HAP-1 (cell line): Measurements from ENCODE around the gene IGF2BP2.
"Not testable (repeated sequence)": the region's sequence is repeated elsewhere in the genome, so short reads cannot be mapped to it uniquely, and the experiment has no call there.

ENCODE experiments used
- DNase-seq, 2 experiments: peaks; one replicate each; pipeline ENCODE4 v3.0.0-alpha.2; 2016 to 2020; ENCODE audit warnings: low spot score in 2 of 2
- H3K27me3 ChIP-seq: fragments of 250-450 bp; sonication (Bioruptor Pico); 2 replicates; pipeline ENCODE4 v1.5.1; 2020; ENCODE audit warnings: low read depth, mild to moderate bottlenecking, moderate library complexity
- H3K36me3 ChIP-seq: fragments of 250-450 bp; sonication (Bioruptor Pico); replicated peaks from 2 replicates; pipeline ENCODE4 v1.5.1; 2020; ENCODE audit warnings: mild to moderate bottlenecking
- H3K4me1 ChIP-seq: fragments of 250-450 bp; sonication (Bioruptor Pico); 2 replicates; pipeline ENCODE4 v1.5.1; 2020; ENCODE audit warnings: mild to moderate bottlenecking
- H3K4me3 ChIP-seq: fragments of 250-450 bp; sonication (Bioruptor Pico); 2 replicates; pipeline ENCODE4 v1.5.1; 2020; ENCODE audit warnings: mild to moderate bottlenecking, moderate library complexity
- H3K9me3 ChIP-seq: fragments of 250-450 bp; sonication (Bioruptor Pico); 2 replicates; pipeline ENCODE4 v1.5.1; 2020; ENCODE audit warnings: mild to moderate bottlenecking, moderate library complexity
- in situ Hi-C: fragments of 300-500 bp; cut with MboI; formaldehyde crosslinking; loops from 3 replicates; pipeline ENCODE4 v1.14.3; 2020; ENCODE audit warnings: low sequenced_read_pairs, inconsistent platforms, mixed read lengths

The IGF2BP2 gene

DNA sequence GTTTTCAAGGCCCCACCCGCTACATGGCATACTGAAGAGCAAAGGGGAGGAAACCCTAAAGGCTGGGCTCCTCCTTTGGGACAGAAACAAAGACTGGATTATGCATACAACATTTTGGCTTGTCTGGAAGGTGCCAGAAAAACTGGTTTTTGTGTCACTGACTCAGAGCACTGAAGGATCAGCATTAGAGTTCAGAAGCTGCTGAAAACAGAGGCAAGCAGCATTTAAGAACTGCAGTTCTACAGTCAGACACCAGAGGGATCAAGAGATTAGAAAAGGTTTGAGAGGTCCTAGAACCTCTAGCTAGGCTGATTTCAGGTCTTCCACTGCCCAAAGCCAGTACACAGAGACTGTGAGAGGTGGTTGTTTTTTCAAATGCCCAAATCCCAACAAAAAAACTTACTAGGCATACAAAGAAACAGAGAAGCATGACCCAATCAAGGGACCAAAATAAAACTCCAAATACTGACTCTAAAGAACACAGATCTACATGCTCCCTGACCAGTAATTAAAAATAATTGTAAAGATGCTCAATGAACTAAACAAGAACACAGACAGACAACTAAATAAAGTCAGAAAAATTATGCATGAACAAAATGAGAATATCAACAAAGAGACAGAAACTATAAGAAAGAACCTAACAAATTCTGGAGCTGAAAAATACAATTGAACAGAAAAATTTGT, 147.6 kb downstream of the IGF2BP2 start:
- Histone ChIP-seq H3K9me3 (no peaks in the 10 kb centered on the region), H3K27me3 (no peaks in the 10 kb centered on the region), H3K4me3 (no peak overlapping the region), H3K36me3 (peaks cover 38% of the 10 kb centered on the region), H3K4me1 (peaks cover 16% of the 10 kb centered on the region)
- in situ Hi-C loops = no loop called here
- peak; percentile 48 to 54 for DNase-seq

DNA sequence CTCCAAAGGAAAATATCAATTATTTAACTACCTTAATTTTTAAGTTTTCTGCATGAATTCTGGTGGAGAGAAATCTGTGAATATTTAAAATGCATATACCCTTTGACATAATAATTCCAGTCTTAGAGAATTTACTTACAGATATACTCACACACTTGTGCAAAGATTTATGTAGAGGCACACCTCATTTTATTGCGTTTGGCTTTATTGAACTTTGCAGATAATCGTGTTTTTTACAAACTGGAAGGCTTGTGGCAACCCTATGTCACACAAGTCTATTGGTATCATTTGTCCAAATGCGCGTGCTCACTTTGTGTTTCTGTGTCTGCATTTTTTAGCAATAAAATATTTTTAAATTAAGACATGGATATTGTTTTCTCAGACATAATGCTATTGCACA, 157.3 kb downstream of the IGF2BP2 start:
- in situ Hi-C loops = no loop called here
- H3K36me3 ChIP-seq = peaks cover 51% of the 10 kb centered on the region
- H3K4me1 ChIP-seq = no peaks in the 10 kb centered on the region
- no peaks in the 10 kb centered on the region for H3K9me3 ChIP-seq
- no peaks in the 10 kb centered on the region for H3K27me3 ChIP-seq
- no peak for DNase-seq
- no peak overlapping the region for H3K4me3 ChIP-seq

DNA sequence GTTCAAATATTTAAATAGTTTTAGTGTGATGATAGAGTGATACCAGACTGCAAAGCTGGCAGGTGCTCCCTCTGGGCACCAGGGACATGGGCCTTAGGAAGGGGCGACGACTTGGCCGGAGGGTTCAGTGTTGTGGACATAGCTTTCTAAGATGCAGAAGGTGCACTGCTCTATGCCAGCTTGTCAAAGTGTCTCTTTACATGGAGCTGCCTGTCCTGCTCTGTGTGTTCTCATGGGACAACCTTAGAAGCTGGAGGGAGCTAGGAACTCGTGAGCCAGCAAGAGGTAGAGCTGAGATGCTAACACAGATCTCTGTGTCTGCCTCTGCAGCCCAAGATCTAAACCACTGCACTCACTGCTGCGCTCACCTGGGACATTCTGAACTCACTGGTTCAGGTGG, 160.9 kb downstream of the IGF2BP2 start:
- no peaks in the 10 kb centered on the region for H3K4me1 ChIP-seq
- no peaks in the 10 kb centered on the region for H3K9me3 ChIP-seq
- in situ Hi-C loops = no loop called here
- peaks cover 32% of the 10 kb centered on the region for H3K36me3 ChIP-seq
- H3K4me3 ChIP-seq = no peak overlapping the region
- H3K27me3 ChIP-seq = no peaks in the 10 kb centered on the region
- no peak for DNase-seq

DNA sequence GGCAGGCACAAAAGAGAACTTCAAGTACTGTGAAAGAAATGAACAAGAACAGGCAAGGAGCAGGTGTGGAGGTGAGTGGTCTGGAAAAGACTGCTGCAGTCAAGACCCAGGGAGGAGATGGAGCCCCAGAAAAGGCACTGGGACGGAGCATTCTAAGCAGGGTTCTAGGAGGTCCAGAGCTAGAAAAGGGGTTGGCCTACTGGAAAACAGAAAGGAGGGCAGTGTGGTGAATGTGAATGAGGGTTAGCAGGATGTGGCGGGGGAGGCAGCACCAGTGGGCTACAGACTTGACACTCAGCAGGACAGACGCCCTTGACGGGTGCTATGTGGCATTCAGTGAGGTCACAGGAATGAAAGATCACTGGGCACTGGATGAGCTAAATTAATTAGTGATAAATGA, 163.1 kb downstream of the IGF2BP2 start:
- H3K27me3 ChIP-seq = no peaks in the 10 kb centered on the region
- DNase-seq = no peak
- in situ Hi-C loops = no loop called here

DNA sequence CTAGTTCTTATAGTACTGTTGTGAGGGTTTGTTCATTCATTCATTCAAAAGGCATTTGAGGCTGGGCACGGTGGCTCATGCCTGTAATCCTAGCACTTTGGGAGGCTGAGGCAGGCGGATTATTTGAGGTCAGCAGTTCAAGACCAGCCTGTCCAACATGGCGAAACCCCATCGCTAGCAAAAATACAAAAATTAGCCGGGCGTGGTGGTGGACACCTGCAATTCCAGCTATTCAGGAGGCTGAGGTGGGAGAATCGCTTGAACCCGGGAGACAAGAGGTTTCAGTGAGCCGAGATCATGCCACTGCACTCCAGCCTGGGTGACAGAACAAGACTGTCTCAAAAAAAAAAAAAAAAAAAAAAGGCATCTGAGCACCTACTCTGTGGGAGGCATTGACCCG, 163.5 kb downstream of the IGF2BP2 start:
- H3K4me1 ChIP-seq, H3K27me3 ChIP-seq, in situ Hi-C loops, H3K4me3 ChIP-seq, H3K9me3 ChIP-seq, DNase-seq: not testable (repeated sequence)
- peaks cover 40% of the 10 kb centered on the region for H3K36me3 ChIP-seq

More for the DNA sequence above, 163.1 kb downstream of the IGF2BP2 start:
- no peaks in the 10 kb centered on the region for H3K4me1 ChIP-seq
- no peak overlapping the region for H3K4me3 ChIP-seq
- no peaks in the 10 kb centered on the region for H3K9me3 ChIP-seq
- H3K36me3 ChIP-seq = peaks cover 38% of the 10 kb centered on the region

DNA sequence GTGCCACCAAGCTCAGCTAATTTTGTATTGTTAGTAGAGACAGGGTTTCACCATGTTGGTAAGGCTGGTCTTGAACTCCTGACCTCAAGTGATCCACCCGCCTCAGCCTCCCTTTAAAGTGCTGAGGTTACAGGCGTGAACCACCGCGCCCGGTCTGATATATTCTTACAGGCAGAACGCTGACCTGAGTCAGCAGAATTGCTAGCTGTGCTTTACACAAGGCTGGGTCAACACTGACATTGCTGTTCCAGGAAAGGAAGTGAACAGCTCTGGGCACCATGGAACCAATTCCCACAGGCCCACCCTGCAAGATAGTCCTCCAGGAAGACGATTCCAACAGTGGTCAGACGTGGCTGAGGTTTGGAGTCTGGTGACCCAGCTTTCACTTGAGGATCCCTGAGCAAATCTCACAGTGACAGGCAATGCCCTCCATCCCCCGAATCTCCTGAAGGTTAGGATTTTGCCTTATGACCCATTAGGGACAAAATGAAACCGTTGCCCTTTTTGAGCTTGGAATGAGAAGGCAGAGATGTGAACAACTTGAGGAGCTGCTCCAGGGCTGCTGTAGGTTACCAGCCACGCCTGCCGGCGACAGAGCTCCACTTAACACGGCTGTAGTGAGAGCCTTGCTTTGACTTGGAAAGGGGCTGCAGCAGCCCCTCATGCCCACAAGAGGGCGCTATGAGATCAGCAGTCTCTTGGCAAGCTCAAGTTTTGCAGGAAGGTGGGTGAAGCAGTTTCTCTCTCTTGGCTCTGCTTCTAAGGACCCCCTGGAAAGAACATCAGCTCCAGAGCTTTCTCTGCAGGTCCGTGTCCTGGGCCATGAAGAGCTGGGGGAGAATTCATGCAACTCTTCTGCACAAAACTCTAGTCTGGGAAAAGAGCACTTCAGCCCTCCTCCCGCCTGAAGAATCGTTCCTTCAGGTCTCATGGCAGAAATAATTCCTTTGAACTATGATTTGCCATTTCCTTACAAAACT, 164.6 kb downstream of the IGF2BP2 start:
- no peak overlapping the region for H3K4me3 ChIP-seq
- DNase-seq = peak; percentile 69 to 84
- H3K36me3 ChIP-seq = peaks cover 51% of the 10 kb centered on the region
- in situ Hi-C loops = loop anchor here (10.0 kb wide), 1 partner anchor 245 kb away; no protein-coding TSS in a partner anchor
- H3K9me3 ChIP-seq = no peaks in the 10 kb centered on the region
- no peaks in the 10 kb centered on the region for H3K4me1 ChIP-seq
- no peaks in the 10 kb centered on the region for H3K27me3 ChIP-seq

DNA sequence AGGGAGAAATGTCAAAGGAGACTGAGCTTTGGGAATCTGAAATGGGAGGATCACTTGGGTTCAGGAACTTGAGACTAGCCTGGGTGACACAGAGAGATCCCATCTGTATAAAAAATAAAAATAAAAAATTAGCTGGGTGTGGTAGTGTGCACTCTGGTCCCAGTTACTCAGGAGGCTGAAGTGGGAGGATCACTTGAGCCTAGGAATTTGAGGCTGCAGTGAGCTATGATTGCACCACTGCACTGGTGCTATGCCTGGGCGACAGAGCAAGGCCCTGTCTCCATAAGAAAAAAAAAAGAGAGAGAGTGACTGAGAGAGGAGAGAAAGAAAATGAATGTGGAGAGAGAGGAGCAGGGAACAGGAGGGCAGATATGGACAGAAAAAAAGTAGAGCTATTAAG, 165.9 kb downstream of the IGF2BP2 start:
- in situ Hi-C loops = loop anchor here (10.0 kb wide), 1 partner anchor 246 kb away; no protein-coding TSS in a partner anchor
- Histone ChIP-seq H3K4me1 (no peaks in the 10 kb centered on the region), H3K9me3 (no peaks in the 10 kb centered on the region), H3K27me3 (no peaks in the 10 kb centered on the region), H3K4me3 (no peak overlapping the region), H3K36me3 (peaks cover 54% of the 10 kb centered on the region)
- peak in 1 of 2 experiments; percentile 1 for DNase-seq

DNA sequence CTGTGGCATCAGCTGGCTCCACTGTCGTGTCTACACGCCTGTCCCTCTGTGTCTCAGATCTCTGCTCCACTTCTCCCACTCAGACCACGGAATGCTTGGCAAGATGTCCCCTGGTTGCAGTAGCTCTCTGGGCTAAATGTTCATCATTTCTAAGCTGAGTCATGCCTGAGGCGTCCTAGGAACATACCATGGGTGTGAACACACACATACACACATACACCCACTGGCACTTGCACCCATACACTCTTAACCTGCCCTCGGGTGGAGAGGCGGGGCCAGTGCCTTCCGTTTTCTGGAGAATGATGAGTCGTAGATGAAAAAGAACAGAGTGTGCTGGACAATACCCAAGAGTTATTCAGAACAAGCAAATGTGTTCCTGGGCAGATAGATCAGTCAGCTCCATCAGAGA, 166.3 kb downstream of the IGF2BP2 start:
- Histone ChIP-seq H3K4me3 (no peak overlapping the region), H3K36me3 (peaks cover 55% of the 10 kb centered on the region), H3K4me1 (no peaks in the 10 kb centered on the region), H3K27me3 (no peaks in the 10 kb centered on the region), H3K9me3 (no peaks in the 10 kb centered on the region)
- in situ Hi-C loops = loop anchor here (10.0 kb wide), 1 partner anchor 246 kb away; no protein-coding TSS in a partner anchor
- DNase-seq = no peak

DNA sequence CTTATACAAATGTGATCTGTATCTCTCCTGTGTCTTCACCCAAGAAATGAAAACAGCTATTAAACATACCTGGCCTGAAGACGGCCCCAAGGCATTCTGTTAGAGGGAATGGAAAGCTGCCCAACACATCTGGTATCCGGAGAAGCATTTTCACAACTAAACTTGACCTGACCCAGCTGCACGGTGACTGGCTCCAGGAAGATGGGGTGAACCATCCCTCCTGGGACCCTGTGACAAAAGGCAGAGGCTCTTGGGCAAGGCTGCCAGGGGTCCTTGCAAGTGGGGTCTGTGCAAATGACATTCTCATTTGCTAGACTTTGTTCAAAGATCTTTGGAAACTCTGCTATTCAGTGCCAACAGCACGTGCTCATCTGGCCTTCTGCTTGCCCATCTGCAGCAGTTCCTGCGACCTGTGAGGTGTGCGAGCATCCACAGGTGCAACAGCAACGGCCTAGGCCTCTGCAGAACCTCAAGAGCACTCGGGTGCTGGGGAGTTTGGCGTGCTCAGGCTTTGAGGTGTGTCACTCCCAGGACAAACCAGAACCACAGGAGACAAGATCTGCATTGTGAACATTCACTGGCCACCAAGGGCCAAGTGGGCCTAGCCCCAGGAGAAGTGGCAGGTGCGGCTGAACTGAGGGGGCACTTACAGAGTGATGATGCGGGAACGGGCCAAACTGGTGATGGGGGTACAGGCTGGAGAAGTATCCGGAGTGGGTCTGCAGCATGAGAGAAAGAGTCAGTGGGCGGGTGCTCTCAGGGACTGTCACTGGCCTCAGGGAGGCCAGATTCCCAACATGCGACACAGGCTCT, 166.9 kb downstream of the IGF2BP2 start:
- peak in 1 of 2 experiments; percentile 1 for DNase-seq
- in situ Hi-C loops = loop anchor here (10.0 kb wide), 1 partner anchor 247 kb away; no protein-coding TSS in a partner anchor
- Histone ChIP-seq H3K9me3 (no peaks in the 10 kb centered on the region), H3K27me3 (no peaks in the 10 kb centered on the region), H3K36me3 (peaks cover 55% of the 10 kb centered on the region), H3K4me3 (no peak overlapping the region), H3K4me1 (no peaks in the 10 kb centered on the region)

DNA sequence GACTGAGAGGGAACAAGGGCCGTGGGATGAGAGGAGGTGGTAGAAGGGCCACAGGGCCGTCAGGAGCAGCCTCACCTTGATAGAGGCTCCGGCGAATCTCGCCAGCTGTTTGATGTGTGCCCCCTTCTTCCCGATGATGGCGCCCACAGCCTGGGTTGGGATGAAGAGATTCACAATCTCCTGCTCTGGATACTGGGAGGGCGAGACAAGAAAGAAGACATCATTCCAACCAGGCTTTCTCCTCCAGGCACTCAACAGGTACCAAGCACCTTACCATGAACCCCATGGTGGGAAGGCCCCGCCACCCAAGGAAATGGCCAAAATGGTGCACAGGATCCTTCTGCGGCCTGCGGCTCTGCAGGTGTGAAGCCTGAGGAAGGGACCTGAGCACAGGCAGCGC, 167.6 kb downstream of the IGF2BP2 start:
- Histone ChIP-seq H3K27me3 (no peaks in the 10 kb centered on the region), H3K9me3 (no peaks in the 10 kb centered on the region), H3K36me3 (peaks cover 55% of the 10 kb centered on the region), H3K4me3 (no peak overlapping the region), H3K4me1 (no peaks in the 10 kb centered on the region)
- DNase-seq = no peak
- in situ Hi-C loops = loop anchor here (10.0 kb wide), 1 partner anchor 248 kb away; no protein-coding TSS in a partner anchor

DNA sequence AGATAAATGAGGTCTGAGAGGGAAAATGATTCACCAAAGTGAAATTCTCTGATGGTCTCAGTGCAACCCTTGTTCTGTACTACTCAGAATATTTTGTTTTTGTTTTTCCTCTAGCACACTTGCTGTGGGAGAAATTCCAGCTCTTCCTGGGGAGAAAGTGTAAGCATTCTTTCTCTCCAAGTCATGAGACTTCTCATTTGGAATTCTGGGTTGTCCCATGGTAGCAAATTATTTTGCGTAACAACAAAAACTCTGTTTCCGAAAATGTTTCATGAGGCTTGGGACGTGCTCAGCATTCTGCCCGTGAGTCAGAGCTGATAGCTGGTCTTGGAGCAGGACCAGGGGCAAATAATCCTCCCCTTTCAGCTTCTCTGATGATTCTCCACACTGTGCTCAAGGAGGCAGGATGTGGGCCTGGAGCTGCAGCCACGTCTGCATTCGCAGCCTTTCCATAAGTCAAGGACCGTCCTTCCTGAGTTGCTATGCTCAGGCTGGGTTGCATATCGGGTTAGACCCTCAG, 168.5 kb downstream of the IGF2BP2 start:
- peaks cover 61% of the 10 kb centered on the region for H3K36me3 ChIP-seq
- in situ Hi-C loops = loop anchor here (10.0 kb wide), 1 partner anchor 248 kb away; no protein-coding TSS in a partner anchor
- no peaks in the 10 kb centered on the region for H3K4me1 ChIP-seq
- peak in 1 of 2 experiments; percentile 1 for DNase-seq
- H3K27me3 ChIP-seq = no peaks in the 10 kb centered on the region
- no peaks in the 10 kb centered on the region for H3K9me3 ChIP-seq
- no peak overlapping the region for H3K4me3 ChIP-seq

DNA sequence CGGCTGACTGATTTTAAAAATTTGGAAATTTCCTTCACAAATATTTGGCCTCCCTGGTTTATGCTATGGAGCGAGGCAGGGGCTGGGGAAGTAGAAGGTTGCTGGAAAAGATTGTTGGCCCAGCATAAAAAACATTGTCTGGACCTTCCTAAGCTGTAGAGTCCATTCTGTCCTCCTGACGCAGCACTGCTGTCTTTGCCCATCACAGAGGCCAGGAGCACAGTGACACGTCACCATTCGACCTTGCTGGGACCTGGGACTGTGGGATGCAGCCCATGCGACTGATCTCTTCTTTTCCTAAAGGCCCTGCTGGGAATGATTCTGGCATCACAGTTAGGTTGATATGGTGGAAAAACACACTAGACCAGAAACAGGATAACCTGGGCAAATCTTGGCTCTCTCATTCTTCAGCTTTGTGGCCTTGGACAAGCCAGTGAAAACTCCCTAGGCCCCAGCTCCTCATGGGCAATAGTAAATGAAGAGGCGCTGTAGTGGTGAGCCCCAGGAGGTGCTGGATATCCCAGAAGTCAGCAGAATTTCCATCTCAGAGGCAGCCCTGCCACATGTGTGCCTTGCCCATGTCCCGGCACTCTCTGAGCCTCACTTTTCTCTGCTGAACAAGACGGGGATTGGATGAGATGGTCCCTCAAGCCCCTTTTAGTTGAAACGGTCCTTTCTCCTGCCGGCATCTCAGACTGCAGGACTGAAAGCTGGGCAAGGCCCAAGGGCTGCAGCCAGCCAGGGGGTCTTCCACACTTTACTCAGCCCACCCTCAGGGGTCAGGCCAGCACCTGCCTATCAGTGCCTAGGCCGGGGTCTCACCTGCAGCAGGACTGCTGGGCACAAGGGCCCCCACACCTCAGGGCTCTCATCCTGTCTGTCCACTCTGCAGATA, 169.2 kb downstream of the IGF2BP2 start:
- Histone ChIP-seq H3K36me3 (peaks cover 61% of the 10 kb centered on the region), H3K27me3 (no peaks in the 10 kb centered on the region), H3K4me1 (no peaks in the 10 kb centered on the region), H3K9me3 (no peaks in the 10 kb centered on the region), H3K4me3 (no peak overlapping the region)
- DNase-seq = peak in 1 of 2 experiments; percentile 1
- in situ Hi-C loops = loop anchor here (10.0 kb wide), 1 partner anchor 249 kb away; no protein-coding TSS in a partner anchor
